HepG2 (cell line): ENCODE measurements around the gene YY1. TPM values are rescaled to one million over a fixed set of nuclear protein-coding genes. Genes with fewer than 3 reads are reported as not detected.
A peak's percentile ranks its signal among the peaks of the same experiment; 100 is the strongest.

Experiments used
- AKAP8 ChIP-seq: sonication (generic); formaldehyde crosslinking; IDR thresholded peaks from 2 replicates; pipeline ENCODE4 v1.5.1; 2020; ENCODE audit warnings: mild to moderate bottlenecking, missing genetic modification reagents
- HOXD1 ChIP-seq: sonication (generic); formaldehyde crosslinking; IDR thresholded peaks from 2 replicates; pipeline ENCODE4 v1.5.0; 2020; ENCODE audit warnings: missing genetic modification reagents
- MEIS2 ChIP-seq: sonication (generic); formaldehyde crosslinking; IDR thresholded peaks from 2 replicates; pipeline ENCODE4 v1.9.0; 2021; ENCODE audit warnings: mild to moderate bottlenecking, missing genetic modification reagents
- NCOA5 ChIP-seq: sonication (generic); formaldehyde crosslinking; IDR thresholded peaks from 2 replicates; pipeline ENCODE4 v1.4.0; 2020; ENCODE audit warnings: missing genetic modification reagents
- PCBP2 ChIP-seq: fragments of 200-400 bp; formaldehyde crosslinking; optimal IDR thresholded peaks from 2 replicates; pipeline ENCODE3; 2018; ENCODE audit warnings: low read length, low read depth; ENCODE audit not compliant: poor library complexity, severe bottlenecking
- RBFOX2 ChIP-seq: fragments of 200-400 bp; formaldehyde crosslinking; IDR thresholded peaks from 2 replicates; pipeline ENCODE4 v1.6.1; 2017; ENCODE audit warnings: low read depth, mild to moderate bottlenecking, low read length
- SRY ChIP-seq: sonication (generic); formaldehyde crosslinking; IDR thresholded peaks from 2 replicates; pipeline ENCODE4 v1.8.0; 2022; ENCODE audit warnings: mild to moderate bottlenecking, missing genetic modification reagents
- TCF12 ChIP-seq, 2 experiments: fragments of 450-650 bp in 1 of 2; sonication (generic) in 1 of 2; formaldehyde crosslinking in 1 of 2; IDR thresholded peaks; 2 replicates each; pipeline versions ENCODE4 v1.6.1 to v1.8.0; 2017 to 2022; ENCODE audit warnings: antibody characterized with exemption in 1 of 2, mild to moderate bottlenecking in 1 of 2, missing genetic modification reagents in 1 of 2, moderate library complexity in 1 of 2
- ZNF274 ChIP-seq: sonication (generic); formaldehyde crosslinking; IDR thresholded peaks from 2 replicates; pipeline ENCODE4 v1.5.1; 2020; ENCODE audit warnings: mild to moderate bottlenecking, missing genetic modification reagents
- ZNF446 ChIP-seq: sonication (generic); formaldehyde crosslinking; IDR thresholded peaks from 2 replicates; pipeline ENCODE4 v1.5.0; 2020; ENCODE audit warnings: mild to moderate bottlenecking, missing genetic modification reagents
- ZNF547 ChIP-seq: sonication (generic); formaldehyde crosslinking; IDR thresholded peaks from 2 replicates; pipeline ENCODE4 v1.5.1; 2020; ENCODE audit warnings: mild to moderate bottlenecking, missing genetic modification reagents
- ZNF552 ChIP-seq: sonication (generic); formaldehyde crosslinking; IDR thresholded peaks from 2 replicates; pipeline ENCODE4 v1.9.0; 2022; ENCODE audit warnings: missing genetic modification reagents, mild to moderate bottlenecking, borderline replicate concordance
- polyA plus RNA-seq, 8 experiments: library from polyadenylated mRNA; depleted of rRNA in 3 of 8; stranded (reverse) in 7 of 8; unstranded in 1 of 8; fragments of >200 nt; fragmentation: Illumina TruSeq in 4 of 8; extraction: Trizol in 4 of 8; gene quantifications; 2 replicates each; pipeline versions ENCODE4 v1.2.1 to v1.2.3, GENCODE V29; 2011 to 2016; ENCODE audit warnings: low read depth in 4 of 8, missing spikeins in 1 of 8, mixed read lengths in 1 of 8; ENCODE audit not compliant: insufficient read depth in 1 of 8
- total RNA-seq, 5 experiments: library from RNA; depleted of rRNA; stranded (reverse); fragments of >200 nt; fragmentation: Illumina TruSeq; extraction: Trizol; gene quantifications; 2 replicates each; pipeline ENCODE4 v1.2.3, GENCODE V29; 2016; ENCODE audit warnings: low read depth in 1 of 5
- TF ChIP-seq, protein P1 (sequence below): sonication (generic); formaldehyde crosslinking; IDR thresholded peaks from 2 replicates; pipeline ENCODE4 v1.4.0; 2020; ENCODE audit warnings: missing genetic modification reagents
- TF ChIP-seq, protein P2 (sequence below): sonication (generic); formaldehyde crosslinking; conservative IDR thresholded peaks from 2 replicates; pipeline ENCODE4 v1.8.0; 2022; ENCODE audit warnings: missing genetic modification reagents
- TF ChIP-seq, protein P3 (sequence below): sonication (generic); IDR thresholded peaks from 2 replicates; pipeline ENCODE4 v1.6.1; 2016; ENCODE audit warnings: low read depth, borderline replicate concordance
- TF ChIP-seq, protein P4 (sequence below): IDR thresholded peaks from 2 replicates; pipeline ENCODE4 v1.6.1; 2016; ENCODE audit warnings: missing compliant biosample characterization, missing genetic modification reagents, borderline replicate concordance

The YY1 gene
- total and polyA plus RNA-seq, 2 of the 13 experiments (the other 11 are each of a cell fraction or from before 2014, with no cell fraction given) = 29.4 to 68.1 TPM

DNA sequence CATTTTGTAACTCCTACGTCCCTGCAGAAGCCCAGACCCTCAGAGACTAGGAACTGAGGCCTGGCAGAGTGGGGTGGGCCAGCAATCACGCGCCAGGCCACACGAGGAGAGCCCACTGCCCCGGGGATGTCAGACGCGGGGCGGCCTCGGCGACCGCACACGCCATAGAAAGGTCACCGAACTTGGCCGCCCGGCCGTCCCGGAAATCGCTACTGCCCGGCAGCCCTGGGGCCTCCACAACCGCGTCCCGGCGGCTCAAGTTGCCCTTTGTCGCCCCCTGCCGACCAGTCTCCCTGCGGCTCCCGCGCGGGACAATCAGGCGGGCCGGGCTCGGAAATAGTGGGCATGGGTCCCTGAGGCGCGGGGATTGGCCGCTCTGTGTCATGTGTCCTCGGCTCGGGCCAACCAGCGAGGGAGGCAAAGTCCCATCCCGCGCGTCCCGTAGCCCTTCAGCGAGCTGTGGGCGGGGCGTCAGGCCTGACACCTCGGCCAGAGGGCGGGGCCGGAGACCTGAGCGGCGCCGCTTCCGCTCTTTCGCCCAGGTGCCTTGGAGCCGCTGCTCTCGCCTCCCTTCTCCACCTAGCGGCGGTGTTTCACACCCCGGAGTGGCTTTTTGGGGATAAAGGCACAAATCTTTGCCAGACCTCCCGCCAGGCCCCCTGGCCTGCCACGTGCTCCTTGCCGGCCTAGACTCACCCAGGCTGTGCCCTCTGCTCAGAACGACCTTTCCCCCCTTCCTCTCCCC, 46.1 kb upstream of the YY1 start (continued):
- TF ChIP-seq, protein P1, sequence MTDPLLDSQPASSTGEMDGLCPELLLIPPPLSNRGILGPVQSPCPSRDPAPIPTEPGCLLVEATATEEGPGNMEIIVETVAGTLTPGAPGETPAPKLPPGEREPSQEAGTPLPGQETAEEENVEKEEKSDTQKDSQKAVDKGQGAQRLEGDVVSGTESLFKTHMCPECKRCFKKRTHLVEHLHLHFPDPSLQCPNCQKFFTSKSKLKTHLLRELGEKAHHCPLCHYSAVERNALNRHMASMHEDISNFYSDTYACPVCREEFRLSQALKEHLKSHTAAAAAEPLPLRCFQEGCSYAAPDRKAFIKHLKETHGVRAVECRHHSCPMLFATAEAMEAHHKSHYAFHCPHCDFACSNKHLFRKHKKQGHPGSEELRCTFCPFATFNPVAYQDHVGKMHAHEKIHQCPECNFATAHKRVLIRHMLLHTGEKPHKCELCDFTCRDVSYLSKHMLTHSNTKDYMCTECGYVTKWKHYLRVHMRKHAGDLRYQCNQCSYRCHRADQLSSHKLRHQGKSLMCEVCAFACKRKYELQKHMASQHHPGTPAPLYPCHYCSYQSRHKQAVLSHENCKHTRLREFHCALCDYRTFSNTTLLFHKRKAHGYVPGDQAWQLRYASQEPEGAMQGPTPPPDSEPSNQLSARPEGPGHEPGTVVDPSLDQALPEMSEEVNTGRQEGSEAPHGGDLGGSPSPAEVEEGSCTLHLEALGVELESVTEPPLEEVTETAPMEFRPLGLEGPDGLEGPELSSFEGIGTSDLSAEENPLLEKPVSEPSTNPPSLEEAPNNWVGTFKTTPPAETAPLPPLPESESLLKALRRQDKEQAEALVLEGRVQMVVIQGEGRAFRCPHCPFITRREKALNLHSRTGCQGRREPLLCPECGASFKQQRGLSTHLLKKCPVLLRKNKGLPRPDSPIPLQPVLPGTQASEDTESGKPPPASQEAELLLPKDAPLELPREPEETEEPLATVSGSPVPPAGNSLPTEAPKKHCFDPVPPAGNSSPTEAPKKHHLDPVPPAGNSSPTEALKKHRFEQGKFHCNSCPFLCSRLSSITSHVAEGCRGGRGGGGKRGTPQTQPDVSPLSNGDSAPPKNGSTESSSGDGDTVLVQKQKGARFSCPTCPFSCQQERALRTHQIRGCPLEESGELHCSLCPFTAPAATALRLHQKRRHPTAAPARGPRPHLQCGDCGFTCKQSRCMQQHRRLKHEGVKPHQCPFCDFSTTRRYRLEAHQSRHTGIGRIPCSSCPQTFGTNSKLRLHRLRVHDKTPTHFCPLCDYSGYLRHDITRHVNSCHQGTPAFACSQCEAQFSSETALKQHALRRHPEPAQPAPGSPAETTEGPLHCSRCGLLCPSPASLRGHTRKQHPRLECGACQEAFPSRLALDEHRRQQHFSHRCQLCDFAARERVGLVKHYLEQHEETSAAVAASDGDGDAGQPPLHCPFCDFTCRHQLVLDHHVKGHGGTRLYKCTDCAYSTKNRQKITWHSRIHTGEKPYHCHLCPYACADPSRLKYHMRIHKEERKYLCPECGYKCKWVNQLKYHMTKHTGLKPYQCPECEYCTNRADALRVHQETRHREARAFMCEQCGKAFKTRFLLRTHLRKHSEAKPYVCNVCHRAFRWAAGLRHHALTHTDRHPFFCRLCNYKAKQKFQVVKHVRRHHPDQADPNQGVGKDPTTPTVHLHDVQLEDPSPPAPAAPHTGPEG (CRISPR knock-in tag) = peak; percentile 94
- TF ChIP-seq SRY = 0 out of 2 replicates have a peak, but pooled peaks have one; percentile 42
- TF ChIP-seq TCF12 (IDR thresholded peaks at IDR 0.05) = no peak
- TF ChIP-seq TCF12 (CRISPR knock-in tag; IDR thresholded peaks at IDR 0.05) = peak; percentile 81
- 0 out of 2 replicates have a peak, but pooled peaks have one; percentile 36 for TF ChIP-seq MEIS2 (CRISPR knock-in tag)
- peak; percentile 92 for TF ChIP-seq RBFOX2
- TF ChIP-seq, protein P2, sequence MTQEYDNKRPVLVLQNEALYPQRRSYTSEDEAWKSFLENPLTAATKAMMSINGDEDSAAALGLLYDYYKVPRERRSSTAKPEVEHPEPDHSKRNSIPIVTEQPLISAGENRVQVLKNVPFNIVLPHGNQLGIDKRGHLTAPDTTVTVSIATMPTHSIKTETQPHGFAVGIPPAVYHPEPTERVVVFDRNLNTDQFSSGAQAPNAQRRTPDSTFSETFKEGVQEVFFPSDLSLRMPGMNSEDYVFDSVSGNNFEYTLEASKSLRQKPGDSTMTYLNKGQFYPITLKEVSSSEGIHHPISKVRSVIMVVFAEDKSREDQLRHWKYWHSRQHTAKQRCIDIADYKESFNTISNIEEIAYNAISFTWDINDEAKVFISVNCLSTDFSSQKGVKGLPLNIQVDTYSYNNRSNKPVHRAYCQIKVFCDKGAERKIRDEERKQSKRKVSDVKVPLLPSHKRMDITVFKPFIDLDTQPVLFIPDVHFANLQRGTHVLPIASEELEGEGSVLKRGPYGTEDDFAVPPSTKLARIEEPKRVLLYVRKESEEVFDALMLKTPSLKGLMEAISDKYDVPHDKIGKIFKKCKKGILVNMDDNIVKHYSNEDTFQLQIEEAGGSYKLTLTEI (CRISPR knock-in tag) = no peak
- 0 out of 2 replicates have a peak, but pooled peaks have one; percentile 42 for TF ChIP-seq NCOA5 (CRISPR knock-in tag)
- TF ChIP-seq, protein P3, sequence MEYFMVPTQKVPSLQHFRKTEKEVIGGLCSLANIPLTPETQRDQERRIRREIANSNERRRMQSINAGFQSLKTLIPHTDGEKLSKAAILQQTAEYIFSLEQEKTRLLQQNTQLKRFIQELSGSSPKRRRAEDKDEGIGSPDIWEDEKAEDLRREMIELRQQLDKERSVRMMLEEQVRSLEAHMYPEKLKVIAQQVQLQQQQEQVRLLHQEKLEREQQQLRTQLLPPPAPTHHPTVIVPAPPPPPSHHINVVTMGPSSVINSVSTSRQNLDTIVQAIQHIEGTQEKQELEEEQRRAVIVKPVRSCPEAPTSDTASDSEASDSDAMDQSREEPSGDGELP = peak; percentile 61; the same call in 1 of the 2 replicates
- no peak for TF ChIP-seq PCBP2
- 0 out of 2 replicates have a peak, but pooled peaks have one; percentile 68 for TF ChIP-seq ZNF446 (CRISPR knock-in tag)
- TF ChIP-seq ZNF547 (CRISPR knock-in tag) = peak; percentile 81
- TF ChIP-seq, protein P4, sequence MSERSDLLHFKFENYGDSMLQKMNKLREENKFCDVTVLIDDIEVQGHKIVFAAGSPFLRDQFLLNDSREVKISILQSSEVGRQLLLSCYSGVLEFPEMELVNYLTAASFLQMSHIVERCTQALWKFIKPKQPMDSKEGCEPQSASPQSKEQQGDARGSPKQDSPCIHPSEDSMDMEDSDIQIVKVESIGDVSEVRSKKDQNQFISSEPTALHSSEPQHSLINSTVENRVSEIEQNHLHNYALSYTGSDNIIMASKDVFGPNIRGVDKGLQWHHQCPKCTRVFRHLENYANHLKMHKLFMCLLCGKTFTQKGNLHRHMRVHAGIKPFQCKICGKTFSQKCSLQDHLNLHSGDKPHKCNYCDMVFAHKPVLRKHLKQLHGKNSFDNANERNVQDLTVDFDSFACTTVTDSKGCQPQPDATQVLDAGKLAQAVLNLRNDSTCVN (CRISPR knock-in tag) = peak; percentile 73; the same call in 1 of the 2 replicates
- peak; percentile 83; the same call in 1 of the 2 replicates for TF ChIP-seq ZNF552 (CRISPR knock-in tag)
- peak; percentile 51; the same call in 1 of the 2 replicates for TF ChIP-seq ZNF274 (CRISPR knock-in tag)
- TF ChIP-seq HOXD1 (CRISPR knock-in tag) = peak; percentile 88
- TF ChIP-seq AKAP8 (CRISPR knock-in tag) = no peak
